ENCODE results near the gene NR2F1-AS1. TPM values are rescaled to one million over a fixed set of nuclear protein-coding genes. Genes with fewer than 3 reads are reported as not detected.
A peak's percentile ranks its signal among the peaks of the same experiment; 100 is the strongest.

Gene NR2F1-AS1
- 25.5 and 29.9 TPM in 2 replicates for polyA plus RNA-seq (2011; rRNA removed)
- 17.1 and 19.4 TPM in 2 replicates for polyA minus RNA-seq (2011; rRNA and poly(A)+ RNA removed)

- no peak for DNase-seq (ENCODE audit: low read depth, low spot score)
- Histone ChIP-seq H3K27ac (ENCODE audit: low read depth, low read length) (peak within 1 kb of the TSS; percentile 89), H3K27me3 (ENCODE audit: control insufficient read depth, insufficient read depth, low read length) (no peaks in the 10 kb centered on the region), H3K4me3 (ENCODE audit: low read depth, low read length) (peak within 1 kb of the TSS; percentile 92), H3K9me3 (ENCODE audit: control insufficient read depth, insufficient read depth, low read length) (no peaks in the 10 kb centered on the region; the same call in 1 of the 2 replicates)
- POLR2A ChIA-PET, result no interaction called here
- TF ChIP-seq CTCF (IDR thresholded peaks at IDR 0.05; ENCODE audit: low read depth, low read length), result no peak
- CTCF ChIA-PET, result interaction anchor here (1.0 to 1.1 kb wide), 2 partner anchors 220 to 1272 kb away, joined by 3 read pairs; no protein-coding TSS in a partner anchor
Observed at GRCh38 chr5:93580927-93581445, at the start of gene NR2F1-AS1. Gene NR2F1-AS1 (minus strand): TSS chr5:93581219.

GRCh38 chr5:93626801-93627200 is 45.8 kb upstream of the NR2F1-AS1 start:
- no peak for TF ChIP-seq CTCF (IDR thresholded peaks at IDR 0.05; ENCODE audit: low read depth, low read length)

GRCh38 chr5:93623153-93623552 is 42.1 kb upstream of the NR2F1-AS1 start:
- no peaks in the 10 kb centered on the region for H3K27me3 ChIP-seq (ENCODE audit: control insufficient read depth, insufficient read depth, low read length)
- no peak for DNase-seq (ENCODE audit: low read depth, low spot score)
- POLR2A ChIA-PET, result no interaction called here
- no peaks in the 10 kb centered on the region for H3K9me3 ChIP-seq (ENCODE audit: control insufficient read depth, insufficient read depth, low read length)
- H3K4me3 ChIP-seq (ENCODE audit: low read depth, low read length), result no peak overlapping the region
- H3K27ac ChIP-seq (ENCODE audit: low read depth, low read length), result no peak overlapping the region
- no peak for TF ChIP-seq CTCF (IDR thresholded peaks at IDR 0.05; ENCODE audit: low read depth, low read length)
- CTCF ChIA-PET, result interaction anchor here (0.6 to 1.3 kb wide), 5 partner anchors 10 to 1115 kb away, joined by 3 to 6 read pairs (median 3); no protein-coding TSS in a partner anchor

More at GRCh38 chr5:93626801-93627200, 45.8 kb upstream of the NR2F1-AS1 start:
- no peak for DNase-seq (ENCODE audit: low read depth, low spot score)
- H3K4me3 ChIP-seq (ENCODE audit: low read depth, low read length), result no peak overlapping the region
- no peaks in the 10 kb centered on the region for H3K9me3 ChIP-seq (ENCODE audit: control insufficient read depth, insufficient read depth, low read length)
- ChIA-PET CTCF (no interaction called here), POLR2A (no interaction called here)
- no peak overlapping the region for H3K27ac ChIP-seq (ENCODE audit: low read depth, low read length)
- no peaks in the 10 kb centered on the region for H3K27me3 ChIP-seq (ENCODE audit: control insufficient read depth, insufficient read depth, low read length)

GRCh38 chr5:93622240-93622885 is 41.3 kb upstream of the NR2F1-AS1 start:
- TF ChIP-seq CTCF (IDR thresholded peaks at IDR 0.05; ENCODE audit: low read depth, low read length), result no peak
- H3K27ac ChIP-seq (ENCODE audit: low read depth, low read length), result no peak overlapping the region
- no peaks in the 10 kb centered on the region for H3K27me3 ChIP-seq (ENCODE audit: control insufficient read depth, insufficient read depth, low read length)
- ChIA-PET POLR2A (interaction anchor here (0.5 to 2.0 kb wide), 5 partner anchors 35 to 186 kb away, joined by 3 to 7 read pairs (median 4); partner anchors contain the start of gene NR2F1), CTCF (interaction anchor here (0.5 to 5.5 kb wide), 8 partner anchors 9 to 1390 kb away, joined by 3 to 38 read pairs (median 4); no protein-coding TSS in a partner anchor)
- DNase-seq (ENCODE audit: low read depth, low spot score), result no peak
- no peaks in the 10 kb centered on the region for H3K9me3 ChIP-seq (ENCODE audit: control insufficient read depth, insufficient read depth, low read length)
- no peak overlapping the region for H3K4me3 ChIP-seq (ENCODE audit: low read depth, low read length)

- DNase-seq (ENCODE audit: low read depth, low spot score), result no peak
- POLR2A ChIA-PET, result interaction anchor here (0.8 to 2.0 kb wide), 4 partner anchors 9 to 180 kb away, joined by 4 to 7 read pairs (median 4); partner anchors contain the start of gene NR2F1
- Histone ChIP-seq H3K4me3 (ENCODE audit: low read depth, low read length) (peak overlapping the region; percentile 72), H3K9me3 (ENCODE audit: control insufficient read depth, insufficient read depth, low read length) (no peaks in the 10 kb centered on the region), H3K27ac (ENCODE audit: low read depth, low read length) (no peak overlapping the region), H3K27me3 (ENCODE audit: control insufficient read depth, insufficient read depth, low read length) (no peaks in the 10 kb centered on the region)
- no peak for TF ChIP-seq CTCF (IDR thresholded peaks at IDR 0.05; ENCODE audit: low read depth, low read length)
- CTCF ChIA-PET, result interaction anchor here (0.7 to 5.5 kb wide), 8 partner anchors 13 to 1117 kb away, joined by 3 to 38 read pairs (median 4); no protein-coding TSS in a partner anchor
Observed at GRCh38 chr5:93621327-93621798, 40.3 kb upstream of the NR2F1-AS1 start.
